ENCODE data around the gene HMGB1.

The HMGB1 gene

GRCh38 chr13:30481241-30481760 is 15.6 kb upstream of the HMGB1 start:
- no peak for DNase-seq (ENCODE audit: low read depth)
- H3K4me3 ChIP-seq (ENCODE audit: control insufficient read depth, low read depth, low read length): no peak overlapping the region
- TF ChIP-seq, protein P1, sequence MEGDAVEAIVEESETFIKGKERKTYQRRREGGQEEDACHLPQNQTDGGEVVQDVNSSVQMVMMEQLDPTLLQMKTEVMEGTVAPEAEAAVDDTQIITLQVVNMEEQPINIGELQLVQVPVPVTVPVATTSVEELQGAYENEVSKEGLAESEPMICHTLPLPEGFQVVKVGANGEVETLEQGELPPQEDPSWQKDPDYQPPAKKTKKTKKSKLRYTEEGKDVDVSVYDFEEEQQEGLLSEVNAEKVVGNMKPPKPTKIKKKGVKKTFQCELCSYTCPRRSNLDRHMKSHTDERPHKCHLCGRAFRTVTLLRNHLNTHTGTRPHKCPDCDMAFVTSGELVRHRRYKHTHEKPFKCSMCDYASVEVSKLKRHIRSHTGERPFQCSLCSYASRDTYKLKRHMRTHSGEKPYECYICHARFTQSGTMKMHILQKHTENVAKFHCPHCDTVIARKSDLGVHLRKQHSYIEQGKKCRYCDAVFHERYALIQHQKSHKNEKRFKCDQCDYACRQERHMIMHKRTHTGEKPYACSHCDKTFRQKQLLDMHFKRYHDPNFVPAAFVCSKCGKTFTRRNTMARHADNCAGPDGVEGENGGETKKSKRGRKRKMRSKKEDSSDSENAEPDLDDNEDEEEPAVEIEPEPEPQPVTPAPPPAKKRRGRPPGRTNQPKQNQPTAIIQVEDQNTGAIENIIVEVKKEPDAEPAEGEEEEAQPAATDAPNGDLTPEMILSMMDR (IDR thresholded peaks at IDR 0.05; ENCODE audit: control insufficient read depth, insufficient read depth, low read depth, low read length, missing control alignments): no peak

GRCh38 chr13:30480292-30480950 is 14.7 kb upstream of the HMGB1 start:
- no peak for DNase-seq (ENCODE audit: low read depth)
- no peak overlapping the region for H3K4me3 ChIP-seq (ENCODE audit: control insufficient read depth, low read depth, low read length)
- TF ChIP-seq, protein P1 (IDR thresholded peaks at IDR 0.05; ENCODE audit: control insufficient read depth, insufficient read depth, low read depth, low read length, missing control alignments): no peak

DNA sequence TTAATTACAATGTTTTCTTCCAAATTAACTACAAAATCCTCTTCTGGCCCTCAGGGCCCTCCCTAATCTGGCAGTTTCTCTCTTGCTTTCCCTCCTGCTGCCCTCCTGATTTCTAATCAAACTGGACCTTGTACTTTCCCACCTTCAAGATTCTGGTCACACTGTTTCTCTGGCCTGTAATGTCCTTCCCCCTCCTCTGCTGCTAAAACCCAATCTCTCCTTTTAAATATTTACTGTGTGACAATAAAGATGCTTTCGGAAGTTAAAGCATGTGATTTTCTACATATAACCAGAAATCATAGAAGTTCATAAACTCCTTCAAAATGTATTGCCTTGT is 14.1 kb upstream of the HMGB1 start:
- no peak for DNase-seq (ENCODE audit: low read depth)
- H3K4me3 ChIP-seq (ENCODE audit: control insufficient read depth, low read depth, low read length): no peak overlapping the region
- TF ChIP-seq, protein P1 (IDR thresholded peaks at IDR 0.05; ENCODE audit: control insufficient read depth, insufficient read depth, low read depth, low read length, missing control alignments): no peak

GRCh38 chr13:30479154-30479882 is 13.6 kb upstream of the HMGB1 start:
- TF ChIP-seq, protein P1 (IDR thresholded peaks at IDR 0.05; ENCODE audit: control insufficient read depth, insufficient read depth, low read depth, low read length, missing control alignments): no peak
- H3K4me3 ChIP-seq (ENCODE audit: control insufficient read depth, low read depth, low read length): no peak overlapping the region
- no peak for DNase-seq (ENCODE audit: low read depth)

- DNase-seq (ENCODE audit: low read depth): no peak
- TF ChIP-seq, protein P1 (IDR thresholded peaks at IDR 0.05; ENCODE audit: control insufficient read depth, insufficient read depth, low read depth, low read length, missing control alignments): no peak
- no peak overlapping the region for H3K4me3 ChIP-seq (ENCODE audit: control insufficient read depth, low read depth, low read length)
These were observed 11.8 kb upstream of the HMGB1 start for GRCh38 chr13:30477346-30478195.

GRCh38 chr13:30473675-30474074 is 7.9 kb upstream of the HMGB1 start:
- DNase-seq (ENCODE audit: low read depth): no peak
- TF ChIP-seq, protein P1 (IDR thresholded peaks at IDR 0.05; ENCODE audit: control insufficient read depth, insufficient read depth, low read depth, low read length, missing control alignments): no peak
- no peak overlapping the region for H3K4me3 ChIP-seq (ENCODE audit: control insufficient read depth, low read depth, low read length)

All from AG09309 (cell line).